Naive thymus-derived CD8-positive, alpha-beta T cell (primary cell): Measurements from ENCODE around the gene ZNF668. TPM values are rescaled to one million over a fixed set of nuclear protein-coding genes. Genes with fewer than 3 reads are reported as not detected.
"Not testable (repeated sequence)": the region's sequence is repeated elsewhere in the genome, so short reads cannot be mapped to it uniquely, and the experiment has no call there.

Source experiments
- ATAC-seq, 2 donors: fragments of 150-1000 bp; cut with Tn5 transposase in 1 of 2; sonication (Bioruptor Pico), chemical (Tn5 transposase) in 1 of 2; 1 replicate in 1 of 2; 2 replicates in 1 of 2; pipeline ENCODE4 v1.10.0; 2021; ENCODE audit warnings: mild to moderate bottlenecking in 2 of 2, moderate library complexity in 2 of 2
- POLR2A ChIA-PET: fragments of 350-600 bp; sonication (Branson Sonifier 250); formaldehyde crosslinking; loops from one replicate; lab custom pipeline; 2021; ENCODE audit warnings: antibody characterized with exemption; lab: Charles Lee
- DNase-seq, 10 donors: peaks; one replicate each; pipeline versions ENCODE4 v3.0.0 to v3.0.0-alpha.2; 2020 to 2022
- H3K27ac Mint-ChIP-seq, 10 donors: one replicate each; pipeline ENCODE4 v1.8.0; 2020 to 2022; ENCODE audit warnings: mild to moderate bottlenecking in 10 of 10, mixed read lengths in 10 of 10, moderate library complexity in 4 of 10, inconsistent platforms in 1 of 10
- H3K27me3 Mint-ChIP-seq, 5 donors: one replicate each; pipeline ENCODE4 v1.8.0; 2021 to 2022; ENCODE audit warnings: mixed read lengths in 5 of 5
- H3K36me3 Mint-ChIP-seq, 3 donors: one replicate each; pipeline ENCODE4 v1.8.0; 2020 to 2022; ENCODE audit warnings: mixed read lengths in 3 of 3, mild to moderate bottlenecking in 2 of 3, inconsistent platforms in 1 of 3
- H3K4me1 Mint-ChIP-seq, 4 donors: one replicate each; pipeline ENCODE4 v1.8.0; 2021 to 2022; ENCODE audit warnings: mixed read lengths in 4 of 4
- H3K4me3 Mint-ChIP-seq, 10 donors: one replicate each; pipeline ENCODE4 v1.8.0; 2020 to 2022; ENCODE audit warnings: mild to moderate bottlenecking in 10 of 10, mixed read lengths in 10 of 10, moderate library complexity in 6 of 10, inconsistent platforms in 1 of 10
- H3K9me3 Mint-ChIP-seq, 9 donors: one replicate each; pipeline ENCODE4 v1.8.0; 2020 to 2022; ENCODE audit warnings: mixed read lengths in 9 of 9, mild to moderate bottlenecking in 3 of 9, inconsistent platforms in 1 of 9, moderate library complexity in 1 of 9
- polyA plus RNA-seq, 3 donors: library from polyadenylated mRNA; unstranded; fragments of 300-500 nt; fragmentation: Illumina TruSeq; gene quantifications; one replicate each; pipeline ENCODE4 v1.2.3, GENCODE V29; 2021
- total RNA-seq, 8 experiments: library from RNA in 2 of 8; stranded (reverse) in 2 of 8; gene quantifications; one replicate each; pipeline ENCODE4 v1.2.3 and lab custom pipeline; 2021 to 2026

The ZNF668 gene
- total and polyA plus RNA-seq, 5 experiments from 2014 or later: 4.2 to 13.7 (median 9.1) TPM

DNA sequence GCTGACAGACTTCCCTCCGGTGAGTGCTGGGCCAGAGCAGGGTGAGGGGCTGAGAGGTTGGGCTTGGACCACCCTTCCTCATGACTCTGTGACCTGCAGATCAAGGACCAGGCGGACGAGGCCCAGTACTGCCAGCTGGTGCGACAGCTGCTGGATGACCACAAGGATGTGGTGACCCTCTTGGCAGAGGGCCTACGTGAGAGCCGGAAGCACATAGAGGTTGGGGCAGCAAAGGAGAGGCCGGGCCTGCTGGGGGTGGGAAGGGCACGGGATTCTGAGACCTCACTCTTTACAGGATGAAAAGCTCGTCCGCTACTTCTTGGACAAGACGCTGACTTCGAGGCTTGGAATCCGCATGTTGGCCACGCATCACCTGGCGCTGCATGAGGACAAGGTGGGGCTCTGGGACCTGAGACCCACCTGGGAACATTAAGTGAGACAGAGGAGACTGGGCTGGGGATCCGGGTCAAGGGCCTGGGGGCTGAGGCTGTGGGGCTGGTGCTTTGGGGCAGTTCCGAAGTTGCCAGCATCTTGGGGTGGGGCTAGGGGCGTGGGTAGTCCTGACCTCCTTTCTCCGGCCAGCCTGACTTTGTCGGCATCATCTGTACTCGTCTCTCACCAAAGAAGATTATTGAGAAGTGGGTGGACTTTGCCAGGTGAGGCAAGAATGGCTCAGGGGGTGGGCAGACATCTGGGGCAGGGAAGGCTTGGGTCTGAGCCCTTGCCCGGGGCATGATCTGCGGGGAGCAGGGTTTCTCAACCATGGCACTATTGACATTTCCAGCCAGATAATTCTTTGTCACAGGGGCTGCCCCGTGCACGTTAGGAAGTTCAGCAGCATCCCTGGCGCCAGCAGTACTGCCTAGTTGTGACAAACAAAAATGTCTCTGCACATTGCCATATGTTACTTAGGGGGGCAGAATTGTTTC lies 36.3 kb upstream of the ZNF668 start:
- DNase-seq (no peak), ATAC-seq (no peak)
- peak overlapping the region in 9 of 10 donors; percentile 2 to 90 (median 72) for H3K4me3 Mint-ChIP-seq
- H3K4me1 Mint-ChIP-seq: peaks cover 10 to 30% (median 24%) of the 10 kb centered on the region in 4 donors
- no peaks in the 10 kb centered on the region for H3K27me3 Mint-ChIP-seq
- H3K36me3 Mint-ChIP-seq: peaks cover 0 to 21% (median 2%) of the 10 kb centered on the region in 3 donors
- H3K27ac Mint-ChIP-seq: peak overlapping the region in 7 of 10 donors; percentile 7 to 91 (median 58)
- no peaks in the 10 kb centered on the region for H3K9me3 Mint-ChIP-seq
- POLR2A ChIA-PET: interaction anchor here (1.0 to 6.0 kb wide), 5 partner anchors 7 to 378 kb away, joined by 3 to 28 read pairs (median 4); partner anchors contain the start of genes FUS and KAT8

DNA sequence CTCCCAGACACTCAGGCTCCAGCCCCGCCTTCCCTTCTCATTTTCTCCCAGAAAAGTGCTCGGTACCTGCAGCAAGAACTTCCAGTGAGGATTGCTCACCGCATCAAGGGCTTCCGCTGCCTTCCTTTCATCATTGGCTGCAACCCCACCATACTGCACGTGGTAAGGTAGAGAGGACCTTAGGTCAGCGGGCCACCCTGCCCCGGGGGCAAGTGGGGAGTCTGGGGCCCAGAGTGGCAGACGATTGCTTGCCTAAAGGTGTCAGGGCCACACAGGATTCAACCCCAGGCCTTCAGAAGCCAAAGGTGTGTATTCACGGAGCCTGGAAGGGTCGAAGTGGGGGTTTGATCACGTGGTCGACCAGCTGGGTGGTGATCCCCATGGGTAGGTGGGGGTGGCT lies 35.6 kb upstream of the ZNF668 start:
- DNase-seq (no peak), ATAC-seq (no peak)
- peaks cover 8 to 28% (median 24%) of the 10 kb centered on the region in 4 donors for H3K4me1 Mint-ChIP-seq
- no peaks in the 10 kb centered on the region for H3K9me3 Mint-ChIP-seq
- H3K36me3 Mint-ChIP-seq: peaks cover 0 to 21% (median 2%) of the 10 kb centered on the region in 3 donors
- peak overlapping the region in 4 of 10 donors; percentile 36 to 91 (median 84) for H3K27ac Mint-ChIP-seq
- no peaks in the 10 kb centered on the region for H3K27me3 Mint-ChIP-seq
- POLR2A ChIA-PET: interaction anchor here (1.0 to 6.0 kb wide), 5 partner anchors 8 to 379 kb away, joined by 3 to 28 read pairs (median 4); partner anchors contain the start of genes FUS and KAT8
- H3K4me3 Mint-ChIP-seq: peak overlapping the region; percentile 67 to 90 (median 82)

DNA sequence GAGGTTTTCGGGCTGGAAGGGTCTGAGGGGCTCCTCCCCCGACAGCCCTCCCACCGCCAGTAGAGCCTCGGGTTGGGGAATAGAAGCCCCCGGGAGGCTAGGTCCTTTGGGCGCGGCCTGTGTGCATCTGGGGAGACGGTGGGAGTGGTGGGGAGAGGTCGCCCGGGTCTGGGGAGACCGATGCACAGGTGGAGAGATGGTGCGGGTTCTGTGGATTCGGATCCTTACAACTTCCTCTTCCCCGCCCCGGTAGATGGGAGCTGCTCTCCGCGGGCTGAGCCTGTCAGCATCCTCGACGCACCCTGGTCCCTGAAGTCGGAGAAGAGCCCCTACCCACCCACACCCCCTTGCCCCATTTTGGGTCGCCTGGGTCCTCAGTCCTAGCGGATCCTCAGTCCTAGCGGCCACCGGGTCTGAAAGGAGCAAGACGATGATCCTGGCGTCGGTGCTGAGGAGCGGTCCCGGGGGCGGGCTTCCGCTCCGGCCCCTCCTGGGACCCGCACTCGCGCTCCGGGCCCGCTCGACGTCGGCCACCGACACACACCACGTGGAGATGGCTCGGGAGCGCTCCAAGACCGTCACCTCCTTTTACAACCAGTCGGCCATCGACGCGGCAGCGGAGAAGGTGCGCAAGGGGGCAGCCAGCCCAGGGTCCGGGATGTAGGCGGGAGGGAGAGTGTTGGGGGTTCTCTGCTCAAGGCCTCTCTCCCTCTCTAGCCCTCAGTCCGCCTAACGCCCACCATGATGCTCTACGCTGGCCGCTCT lies 34.9 kb upstream of the ZNF668 start:
- DNase-seq: no peak
- POLR2A ChIA-PET: interaction anchor here (1.1 to 6.0 kb wide), 2 partner anchors 8 to 70 kb away, joined by 5 to 28 read pairs; partner anchors contain the start of genes FUS and KAT8
- H3K27me3 Mint-ChIP-seq: no peaks in the 10 kb centered on the region
- ATAC-seq: no peak
- peaks cover 8 to 28% (median 22%) of the 10 kb centered on the region in 4 donors for H3K4me1 Mint-ChIP-seq
- peak overlapping the region in 3 of 10 donors; percentile 36 to 84 (median 84) for H3K27ac Mint-ChIP-seq
- peak overlapping the region; percentile 67 to 90 (median 84) for H3K4me3 Mint-ChIP-seq
- no peaks in the 10 kb centered on the region for H3K9me3 Mint-ChIP-seq
- H3K36me3 Mint-ChIP-seq: peaks cover 0 to 21% (median 2%) of the 10 kb centered on the region in 3 donors

DNA sequence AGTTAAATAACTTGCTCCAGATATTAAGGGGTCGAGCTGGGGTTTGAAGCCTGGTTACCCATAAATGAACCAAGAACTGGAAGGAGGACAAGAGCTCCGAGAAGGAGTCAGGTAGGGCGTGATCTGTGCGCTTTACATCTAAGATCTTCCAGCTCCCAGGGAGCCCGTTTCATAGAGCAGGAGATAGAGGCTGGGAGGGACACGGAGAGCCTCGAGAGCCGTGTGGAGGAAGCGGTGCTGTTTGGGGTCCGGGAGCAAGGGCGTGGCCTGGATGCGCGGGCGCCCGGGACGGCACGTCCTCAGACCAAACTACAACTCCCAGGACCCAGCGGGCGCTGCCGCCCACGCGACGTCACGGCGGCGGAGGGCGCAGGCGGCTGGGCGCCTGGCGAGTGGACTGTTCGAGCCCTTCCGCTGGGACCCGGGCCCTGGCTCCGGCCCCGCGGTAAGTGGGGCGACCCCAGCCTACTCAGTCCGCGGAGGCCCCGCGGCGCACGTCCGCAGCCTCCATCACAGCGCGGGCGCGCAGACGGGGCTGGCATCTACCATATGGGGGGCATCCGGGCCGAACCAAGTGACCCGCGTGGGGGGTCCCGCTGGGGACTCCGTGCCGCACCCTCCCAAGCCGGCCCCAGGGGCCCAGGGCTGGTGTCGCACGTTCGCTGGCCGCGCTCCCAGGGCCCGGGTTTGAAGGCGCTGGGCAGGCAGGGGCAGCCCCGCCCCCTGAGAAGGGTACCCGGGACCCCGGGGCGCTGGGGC lies 34.2 kb upstream of the ZNF668 start, which contains the start of gene BCKDK:
TSS of gene BCKDK (plus strand) at position 352 of the 759 bp plus-strand sequence. CDS start 838 bp downstream, outside the sequence.
- DNase-seq (peak in 9 of 10 donors; percentile 31 to 58 (median 53)), ATAC-seq (peak; percentile 76 to 78)
- no peaks in the 10 kb centered on the region for H3K27me3 Mint-ChIP-seq
- peak within 1 kb of the TSS; percentile 55 to 93 (median 86) for H3K27ac Mint-ChIP-seq
- POLR2A ChIA-PET: interaction anchor here (0.6 to 6.0 kb wide), 3 partner anchors 9 to 114 kb away, joined by 4 to 28 read pairs (median 7); partner anchors contain the start of genes FUS and KAT8
- H3K4me1 Mint-ChIP-seq: peaks cover 8 to 23% (median 20%) of the 10 kb centered on the region in 4 donors
- peak within 1 kb of the TSS; percentile 77 to 89 (median 85) for H3K4me3 Mint-ChIP-seq
- no peaks in the 10 kb centered on the region for H3K9me3 Mint-ChIP-seq
- peaks cover 0 to 21% (median 2%) of the 10 kb centered on the region in 3 donors for H3K36me3 Mint-ChIP-seq

DNA sequence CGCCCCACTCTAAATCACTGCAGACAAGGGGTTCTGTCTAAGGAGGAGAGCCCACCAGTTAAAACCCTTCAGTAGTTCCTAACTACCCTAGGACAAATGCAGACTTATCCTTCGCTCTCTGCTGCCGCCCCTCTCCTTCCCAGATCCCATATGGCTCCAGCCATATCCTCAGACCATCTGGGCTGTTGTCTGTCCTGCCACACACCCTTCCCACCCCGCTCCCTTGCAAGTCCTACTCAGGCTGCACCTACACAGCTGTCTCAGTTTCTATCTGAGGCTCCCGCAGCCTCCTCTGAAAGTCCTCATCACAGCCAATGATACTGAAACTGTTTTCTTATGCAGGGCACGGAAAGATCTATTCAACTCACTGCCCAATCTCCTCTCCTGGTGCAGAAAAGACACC lies 33.4 kb upstream of the ZNF668 start:
- ATAC-seq: no peak
- H3K9me3 Mint-ChIP-seq: no peaks in the 10 kb centered on the region
- no peak for DNase-seq

DNA sequence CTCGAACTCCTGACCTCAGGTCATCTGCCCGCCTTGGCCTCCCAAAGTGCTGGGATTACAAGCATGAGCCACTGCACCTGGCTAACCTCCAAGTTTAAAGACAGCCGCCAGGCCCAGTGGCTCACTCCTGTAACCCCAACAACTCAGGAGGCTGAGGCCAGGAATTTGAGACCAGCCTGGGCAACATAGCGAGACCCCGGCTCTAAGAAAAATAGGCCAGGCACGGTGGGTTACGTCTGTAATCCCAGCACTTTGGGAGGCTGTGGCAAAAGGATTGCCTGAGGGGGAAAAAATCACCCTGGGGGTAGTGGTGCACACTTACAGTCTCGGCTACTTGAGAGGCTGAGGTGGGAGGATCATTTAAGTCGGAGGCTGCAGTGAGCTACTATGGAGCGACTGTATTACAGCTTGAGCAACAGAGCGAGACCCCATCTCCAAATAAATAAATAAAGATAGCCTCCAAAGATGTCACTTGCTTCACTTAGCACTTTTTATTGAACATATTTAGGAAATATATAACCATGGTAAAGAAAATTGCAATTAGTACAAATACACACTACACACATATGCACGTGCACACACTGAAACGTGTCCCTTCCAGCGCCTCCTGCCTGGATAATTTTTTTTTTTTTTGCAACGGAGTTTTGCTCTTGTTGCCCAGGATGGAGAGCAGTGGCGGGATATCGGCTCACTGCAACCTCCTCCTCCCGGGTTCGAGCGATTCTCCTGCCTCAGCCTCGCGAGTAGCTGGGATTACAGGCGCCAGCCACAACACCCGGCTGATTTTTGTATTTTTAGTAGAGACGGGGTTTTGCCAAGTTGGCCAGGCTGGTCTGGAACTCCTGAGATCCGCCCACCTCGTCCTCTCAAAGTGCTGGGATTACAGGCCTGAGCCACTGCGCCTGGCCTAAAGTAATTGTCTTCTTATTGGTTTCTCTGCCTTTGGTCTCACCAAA lies 32.7 kb upstream of the ZNF668 start:
- no peak for DNase-seq

More for the DNA sequence above, 33.4 kb upstream of the ZNF668 start:
- Mint-ChIP-seq H3K4me3 (peak overlapping the region; percentile 77 to 89 (median 85)), H3K36me3 (peaks cover 0 to 20% (median 2%) of the 10 kb centered on the region in 3 donors), H3K4me1 (peaks cover 8 to 23% (median 20%) of the 10 kb centered on the region in 4 donors), H3K27me3 (no peaks in the 10 kb centered on the region), H3K27ac (peak overlapping the region; percentile 55 to 93 (median 86))
- POLR2A ChIA-PET: interaction anchor here (0.6 to 6.0 kb wide), 3 partner anchors 10 to 113 kb away, joined by 4 to 28 read pairs (median 7); partner anchors contain the start of genes FUS and KAT8

DNA sequence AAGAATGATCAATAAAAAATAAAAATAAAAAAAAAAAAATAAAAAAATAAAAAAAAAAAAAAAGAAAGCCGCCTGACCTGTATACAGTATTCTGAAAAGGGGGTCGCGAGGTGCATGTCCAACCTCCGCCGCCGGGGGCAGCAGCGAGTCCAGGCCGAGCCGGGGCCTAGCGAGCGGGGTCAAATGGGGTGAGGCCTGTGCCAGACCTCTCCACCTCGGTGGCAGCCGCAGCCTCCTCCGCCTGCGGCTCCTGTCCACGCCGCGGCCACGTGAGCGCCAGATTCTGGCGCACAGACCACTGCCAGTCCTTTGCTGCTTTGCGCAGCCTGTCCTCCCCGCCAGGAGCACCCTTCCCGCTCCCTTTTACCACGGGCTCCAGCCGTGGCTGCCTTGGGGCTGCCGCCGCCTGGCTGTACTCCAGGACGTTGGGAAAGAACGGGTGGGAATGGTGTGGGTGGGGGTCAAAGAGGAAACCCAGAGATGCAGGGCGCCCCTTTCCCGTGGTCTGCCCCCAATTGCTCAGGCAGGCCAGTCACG lies 31.7 kb upstream of the ZNF668 start:
- Mint-ChIP-seq H3K9me3 (no peaks in the 10 kb centered on the region), H3K4me1 (peaks cover 8 to 23% (median 20%) of the 10 kb centered on the region in 4 donors), H3K36me3 (peaks cover 0 to 9% (median 2%) of the 10 kb centered on the region in 3 donors), H3K27me3 (no peaks in the 10 kb centered on the region), H3K27ac (peak overlapping the region in 6 of 10 donors; percentile 43 to 72 (median 58)), H3K4me3 (peak overlapping the region in 8 of 10 donors; percentile 33 to 69 (median 50))
- POLR2A ChIA-PET: no interaction called here
- ATAC-seq (peak; percentile 74 to 84), DNase-seq (peak; percentile 73 to 85 (median 80))

More for the DNA sequence above, 32.7 kb upstream of the ZNF668 start:
- peaks cover 0 to 15% (median 2%) of the 10 kb centered on the region in 3 donors for H3K36me3 Mint-ChIP-seq
- POLR2A ChIA-PET: interaction anchor here (0.6 to 6.0 kb wide), 2 partner anchors 38 to 73 kb away, joined by 3 to 28 read pairs; partner anchors contain the start of gene FUS
- ATAC-seq: no peak
- no peaks in the 10 kb centered on the region for H3K27me3 Mint-ChIP-seq
- no peaks in the 10 kb centered on the region for H3K9me3 Mint-ChIP-seq
- peak overlapping the region in 8 of 10 donors; percentile 82 to 89 (median 87) for H3K4me3 Mint-ChIP-seq
- H3K27ac Mint-ChIP-seq: peak overlapping the region in 2 of 10 donors; percentile 52 to 93
- H3K4me1 Mint-ChIP-seq: peaks cover 8 to 23% (median 20%) of the 10 kb centered on the region in 4 donors

DNA sequence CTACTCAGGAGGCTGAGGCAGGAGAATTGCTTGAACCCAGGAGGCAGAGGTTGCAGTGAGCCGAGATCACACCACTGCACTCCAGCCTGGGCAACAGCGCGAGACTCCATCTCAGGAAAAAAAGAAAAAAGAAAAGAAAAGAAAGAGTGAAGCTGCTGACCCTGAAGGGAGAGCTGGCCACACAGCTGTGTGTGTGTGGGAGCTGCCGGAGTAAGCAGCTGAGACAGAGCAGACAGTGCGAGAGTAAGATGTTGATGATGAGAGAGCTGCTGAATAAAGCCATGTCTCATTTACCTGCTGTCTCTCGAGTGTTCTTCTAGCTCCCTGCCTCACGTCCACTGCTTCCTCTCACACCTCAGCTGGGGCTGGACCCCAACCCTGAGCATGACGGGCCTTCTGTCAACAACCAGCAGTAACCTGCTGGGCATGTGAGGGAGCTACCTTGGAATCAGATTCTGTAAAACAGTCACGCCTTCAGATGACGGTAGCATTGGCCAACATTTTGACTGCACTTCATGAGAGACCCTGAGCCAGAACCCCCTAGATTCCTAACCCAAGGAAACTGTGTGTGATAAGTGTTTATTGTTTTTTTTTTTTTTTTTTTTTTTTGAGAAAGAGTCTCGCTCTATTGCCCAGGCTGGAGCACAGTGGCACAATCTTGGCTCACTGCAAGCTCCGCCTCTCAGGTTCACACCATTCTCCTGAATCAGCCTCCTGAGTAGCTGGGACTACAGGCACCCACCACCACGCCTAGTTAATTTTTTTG lies 27.0 kb upstream of the ZNF668 start:
- peak overlapping the region in 1 of 10 donors; percentile 63 for H3K27ac Mint-ChIP-seq

DNA sequence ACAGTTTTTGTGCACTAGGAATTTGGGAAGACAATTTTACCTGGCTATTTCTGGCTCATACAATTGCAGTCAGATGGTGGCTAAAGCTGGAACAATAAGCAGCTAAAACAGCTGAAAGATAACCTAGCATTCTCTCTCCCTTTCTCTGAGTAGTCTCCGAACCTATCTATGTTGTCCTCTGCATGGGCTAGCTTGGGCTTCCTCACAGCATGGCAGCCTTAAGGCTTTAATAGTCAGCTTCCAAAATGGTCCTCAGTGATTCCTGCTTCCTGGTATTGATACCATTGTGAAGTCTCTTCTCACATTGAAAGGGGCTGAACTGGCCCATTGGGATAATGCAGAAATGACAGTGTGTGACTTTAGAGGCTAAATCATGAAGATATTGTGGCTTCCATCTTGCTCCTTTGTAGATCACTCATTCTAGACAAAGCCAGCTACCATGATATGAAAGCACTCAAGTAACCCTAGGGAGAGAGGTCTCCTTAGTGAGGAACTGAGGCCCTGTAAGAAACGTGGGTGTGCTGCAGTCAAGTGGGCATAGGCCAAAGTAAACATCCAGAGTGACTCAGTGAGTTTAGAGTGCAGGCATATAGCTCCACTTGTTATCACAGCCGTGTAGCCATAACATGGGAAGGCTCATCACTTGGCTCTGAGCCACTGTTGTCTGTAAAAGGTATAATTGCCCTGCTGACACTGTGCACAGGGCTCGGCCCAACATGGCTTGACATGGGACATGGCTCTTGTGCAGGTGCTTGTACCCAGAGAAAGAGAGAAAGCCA lies 26.0 kb upstream of the ZNF668 start:
- no peaks in the 10 kb centered on the region for H3K36me3 Mint-ChIP-seq
- H3K27ac Mint-ChIP-seq: no peak overlapping the region
- peaks cover 0 to 3% (median 0%) of the 10 kb centered on the region in 9 donors for H3K9me3 Mint-ChIP-seq
- no peak for ATAC-seq
- peaks cover 5 to 14% (median 10%) of the 10 kb centered on the region in 4 donors for H3K4me1 Mint-ChIP-seq
- DNase-seq: no peak
- no peak overlapping the region for H3K4me3 Mint-ChIP-seq
- no peaks in the 10 kb centered on the region for H3K27me3 Mint-ChIP-seq
- POLR2A ChIA-PET: interaction anchor here (1.2 to 1.3 kb wide), 2 partner anchors 80 to 115 kb away, joined by 4 to 5 read pairs; no protein-coding TSS in a partner anchor

More for the DNA sequence above, 27.0 kb upstream of the ZNF668 start:
- peaks cover 2 to 11% (median 7%) of the 10 kb centered on the region in 4 donors for H3K4me1 Mint-ChIP-seq
- ATAC-seq, H3K27me3 Mint-ChIP-seq, DNase-seq, H3K4me3 Mint-ChIP-seq, H3K9me3 Mint-ChIP-seq, H3K36me3 Mint-ChIP-seq: not testable (repeated sequence)
- POLR2A ChIA-PET: interaction anchor here (0.6 to 1.3 kb wide), 7 partner anchors 13 to 297 kb away, joined by 3 to 7 read pairs (median 3); partner anchors contain the start of genes KAT8, ZNF646 and ZNF668
